BE2C (cell line): ENCODE results near the gene NECAB2.

ENCODE experiments used
- DNase-seq: peaks from one replicate; pipeline ENCODE4 v3.0.0-alpha.2; 2020
- H3K27me3 ChIP-seq: fragments of 250-450 bp; sonication (Bioruptor Pico); 2 replicates; pipeline ENCODE4 v1.5.1; 2020; ENCODE audit warnings: mild to moderate bottlenecking
- H3K36me3 ChIP-seq: fragments of 250-450 bp; sonication (Bioruptor Pico); 2 replicates; pipeline ENCODE4 v1.5.1; 2020; ENCODE audit warnings: mild to moderate bottlenecking
- H3K4me1 ChIP-seq: fragments of 250-450 bp; sonication (Bioruptor Pico); 2 replicates; pipeline ENCODE4 v1.5.1; 2020
- H3K4me3 ChIP-seq: 2 replicates; pipeline ENCODE4 v1.5.1; 2011; ENCODE audit warnings: low read depth, low read length
- H3K9me3 ChIP-seq: fragments of 250-450 bp; sonication (Bioruptor Pico); 2 replicates; pipeline ENCODE4 v1.5.1; 2020
- TF ChIP-seq, protein P1 (sequence below): IDR thresholded peaks from 2 replicates; pipeline ENCODE4 v1.5.1; 2012; ENCODE audit warnings: mild to moderate bottlenecking, low read depth, low read length

NECAB2 gene

DNA sequence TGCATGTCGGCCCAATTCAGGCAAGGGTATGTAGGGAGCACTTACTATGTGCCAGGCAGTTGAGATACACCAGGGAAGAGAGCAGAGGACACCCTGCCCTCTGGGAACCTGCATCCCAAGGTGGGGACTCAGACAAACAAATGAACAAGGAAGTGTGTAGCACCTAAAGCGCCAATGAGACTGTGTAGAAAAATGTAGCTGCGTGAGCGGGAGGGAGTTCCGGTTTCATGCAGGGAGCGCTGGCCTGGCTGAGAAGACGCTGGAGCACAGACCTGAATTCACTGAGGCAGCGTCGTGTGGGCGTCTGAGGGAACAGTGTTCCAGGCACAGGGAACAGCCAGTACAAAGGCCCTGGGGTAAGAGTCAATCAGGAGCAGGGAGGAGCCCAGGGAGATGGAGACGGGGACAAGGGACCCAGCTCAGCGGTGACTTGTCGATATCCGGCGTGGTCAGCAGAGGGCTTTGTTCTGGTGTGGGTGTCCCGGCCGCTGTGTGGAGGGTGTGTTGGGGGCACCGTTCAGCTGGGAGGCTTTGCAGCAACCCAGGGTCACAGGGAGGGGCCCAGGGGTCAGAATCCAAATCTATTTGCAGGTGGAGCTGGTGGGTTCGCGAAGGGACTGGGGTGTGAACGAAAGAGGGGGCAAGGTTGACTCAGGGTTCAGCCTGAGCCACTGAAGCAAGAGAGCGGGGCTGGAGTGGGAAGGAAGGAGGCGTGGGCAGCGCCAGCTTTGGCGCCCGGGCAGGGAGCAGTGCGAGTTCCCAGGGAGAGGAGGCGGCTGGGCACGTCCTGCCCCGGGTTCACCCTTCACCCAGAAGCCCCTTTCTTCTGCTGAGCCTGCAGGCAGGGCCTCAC is 32.8 kb upstream of the NECAB2 start:
- TF ChIP-seq, protein P1, sequence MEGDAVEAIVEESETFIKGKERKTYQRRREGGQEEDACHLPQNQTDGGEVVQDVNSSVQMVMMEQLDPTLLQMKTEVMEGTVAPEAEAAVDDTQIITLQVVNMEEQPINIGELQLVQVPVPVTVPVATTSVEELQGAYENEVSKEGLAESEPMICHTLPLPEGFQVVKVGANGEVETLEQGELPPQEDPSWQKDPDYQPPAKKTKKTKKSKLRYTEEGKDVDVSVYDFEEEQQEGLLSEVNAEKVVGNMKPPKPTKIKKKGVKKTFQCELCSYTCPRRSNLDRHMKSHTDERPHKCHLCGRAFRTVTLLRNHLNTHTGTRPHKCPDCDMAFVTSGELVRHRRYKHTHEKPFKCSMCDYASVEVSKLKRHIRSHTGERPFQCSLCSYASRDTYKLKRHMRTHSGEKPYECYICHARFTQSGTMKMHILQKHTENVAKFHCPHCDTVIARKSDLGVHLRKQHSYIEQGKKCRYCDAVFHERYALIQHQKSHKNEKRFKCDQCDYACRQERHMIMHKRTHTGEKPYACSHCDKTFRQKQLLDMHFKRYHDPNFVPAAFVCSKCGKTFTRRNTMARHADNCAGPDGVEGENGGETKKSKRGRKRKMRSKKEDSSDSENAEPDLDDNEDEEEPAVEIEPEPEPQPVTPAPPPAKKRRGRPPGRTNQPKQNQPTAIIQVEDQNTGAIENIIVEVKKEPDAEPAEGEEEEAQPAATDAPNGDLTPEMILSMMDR = no peak
- Histone ChIP-seq H3K4me3 (no peak overlapping the region), H3K4me1 (no peaks in the 10 kb centered on the region), H3K9me3 (no peaks in the 10 kb centered on the region), H3K27me3 (peaks cover 2% of the 10 kb centered on the region), H3K36me3 (no peaks in the 10 kb centered on the region)
- no peak for DNase-seq

DNA sequence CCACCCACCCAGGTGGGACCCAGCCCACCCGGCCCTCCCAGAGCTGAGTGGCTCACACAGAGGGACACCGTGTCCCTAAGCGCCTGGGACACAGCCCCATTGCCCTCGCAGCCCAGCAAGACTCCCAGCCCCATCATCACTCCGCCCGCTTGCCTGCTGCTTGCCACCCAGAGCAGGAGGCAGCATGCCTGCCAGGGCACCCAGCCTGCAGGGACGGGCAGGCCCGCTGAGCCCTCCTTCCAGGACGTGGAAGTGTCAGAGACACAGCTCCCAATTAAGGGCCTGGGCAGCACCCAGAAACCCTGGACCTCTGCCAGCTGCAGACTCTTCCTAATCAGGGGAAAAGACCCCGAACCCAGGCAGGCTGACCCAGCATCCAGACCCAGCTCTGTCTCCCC is 32.2 kb upstream of the NECAB2 start:
- no peaks in the 10 kb centered on the region; the same call in none of the 2 replicates for H3K27me3 ChIP-seq
- no peak for DNase-seq
- no peaks in the 10 kb centered on the region for H3K9me3 ChIP-seq
- no peak overlapping the region for H3K4me3 ChIP-seq
- no peaks in the 10 kb centered on the region for H3K4me1 ChIP-seq
- TF ChIP-seq, protein P1 = no peak
- H3K36me3 ChIP-seq = no peaks in the 10 kb centered on the region

DNA sequence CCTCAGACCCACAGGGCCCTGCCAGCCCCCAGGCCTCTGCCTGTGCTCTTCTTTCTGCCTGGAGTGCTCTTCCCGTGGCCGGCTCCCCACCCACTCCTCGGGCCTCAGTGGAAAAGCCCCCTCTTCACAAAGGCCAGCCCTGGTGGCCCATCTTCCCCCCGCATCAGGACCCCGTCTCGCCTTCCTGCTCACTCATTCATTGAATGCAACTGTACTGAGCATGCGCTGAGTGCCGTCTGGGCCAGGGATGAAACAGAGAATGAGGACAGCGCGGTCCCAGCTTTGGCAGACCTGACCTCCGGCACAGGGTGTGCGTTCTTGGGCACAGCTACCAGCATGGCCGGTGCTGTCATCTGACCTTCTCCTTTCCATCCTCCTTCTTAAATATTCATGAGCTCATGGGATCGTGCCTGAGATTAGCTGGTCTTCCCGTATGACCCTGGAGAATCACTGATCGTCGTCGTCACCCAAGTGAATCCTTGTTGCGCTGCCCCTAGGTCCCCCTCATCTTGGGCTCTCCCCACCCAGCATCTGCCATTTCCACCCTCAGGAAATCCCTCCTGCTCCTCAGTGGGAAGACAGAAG is 31.4 kb upstream of the NECAB2 start:
- TF ChIP-seq, protein P1 = no peak
- DNase-seq = no peak

DNA sequence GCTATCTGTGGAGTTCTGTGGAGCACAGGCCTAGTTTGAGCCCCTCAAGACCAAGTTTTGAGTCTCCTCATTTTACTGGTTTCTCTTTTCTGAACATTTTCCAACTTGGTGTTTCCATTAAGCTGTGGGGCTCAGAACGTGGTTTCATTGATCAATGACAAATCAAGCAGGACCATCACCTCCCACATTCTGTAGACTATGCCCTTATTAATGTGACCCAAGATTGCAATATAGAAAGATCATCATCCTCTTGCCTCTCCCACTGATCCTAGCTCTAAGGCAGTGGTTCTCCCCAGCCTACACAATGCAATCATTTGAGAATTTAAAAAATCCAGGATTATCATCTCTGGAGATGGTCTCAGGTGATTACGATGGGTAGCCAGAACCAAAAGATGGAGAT is 30.8 kb upstream of the NECAB2 start:
- H3K4me1 ChIP-seq = no peaks in the 10 kb centered on the region
- no peak for DNase-seq
- TF ChIP-seq, protein P1 = no peak
- H3K9me3 ChIP-seq = no peaks in the 10 kb centered on the region
- H3K36me3 ChIP-seq = no peaks in the 10 kb centered on the region
- no peak overlapping the region for H3K4me3 ChIP-seq
- no peaks in the 10 kb centered on the region; the same call in 1 of the 2 replicates for H3K27me3 ChIP-seq

More for the DNA sequence above, 31.4 kb upstream of the NECAB2 start:
- Histone ChIP-seq H3K9me3 (no peaks in the 10 kb centered on the region), H3K36me3 (no peaks in the 10 kb centered on the region), H3K27me3 (no peaks in the 10 kb centered on the region; the same call in none of the 2 replicates), H3K4me3 (no peak overlapping the region), H3K4me1 (no peaks in the 10 kb centered on the region)

DNA sequence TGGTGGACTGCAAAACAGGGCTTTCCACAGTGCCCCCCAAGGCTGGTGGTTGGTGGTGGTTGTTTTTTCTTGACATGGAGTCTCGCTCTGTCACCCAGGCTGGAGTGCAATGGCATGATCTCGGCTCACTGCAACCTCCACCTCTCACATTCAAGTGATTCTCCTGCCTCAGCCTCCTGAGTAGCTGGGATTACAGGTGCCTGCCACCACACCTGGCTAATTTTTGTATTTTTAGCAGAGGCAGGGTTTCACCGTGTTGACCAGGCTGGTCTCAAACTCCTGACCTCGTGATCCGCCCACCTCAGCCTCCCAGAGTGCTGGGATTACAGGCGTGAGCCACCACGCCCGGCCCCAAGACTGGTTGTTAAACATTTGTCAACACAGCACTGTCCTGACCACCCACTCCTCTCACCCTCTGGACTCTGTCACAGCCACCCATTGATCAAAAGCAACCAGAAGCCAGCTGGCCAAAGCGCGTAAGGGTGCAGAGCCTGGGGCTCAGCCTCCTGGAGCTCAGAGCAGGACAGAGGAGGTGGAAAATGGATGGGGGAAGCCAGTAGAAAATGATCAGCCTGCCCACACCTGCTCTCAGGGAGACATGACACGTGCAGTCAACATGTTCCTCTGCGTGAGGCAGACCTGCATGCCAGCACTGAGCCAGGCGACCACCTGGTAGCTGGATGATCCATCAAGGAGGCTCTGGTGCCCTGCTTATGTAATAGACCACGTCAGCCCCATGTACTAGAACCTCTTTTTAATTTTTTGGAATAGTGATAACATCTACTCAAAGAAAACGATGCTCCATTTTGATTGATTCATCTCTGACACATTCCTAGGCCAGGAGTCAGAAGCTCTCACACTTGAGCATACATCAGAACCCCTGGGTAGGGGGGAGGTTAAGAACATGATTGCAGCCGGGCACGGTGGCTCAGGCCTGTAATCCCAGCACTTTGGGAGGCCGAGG is 29.8 kb upstream of the NECAB2 start:
- Histone ChIP-seq H3K4me3 (no peak overlapping the region), H3K36me3 (no peaks in the 10 kb centered on the region), H3K27me3 (no peaks in the 10 kb centered on the region; the same call in 1 of the 2 replicates), H3K9me3 (no peaks in the 10 kb centered on the region), H3K4me1 (no peaks in the 10 kb centered on the region)
- DNase-seq = no peak
- TF ChIP-seq, protein P1 = no peak
